GM12864 (cell line): Measurements from ENCODE around the gene FGF12.

ENCODE experiments used
- DNase-seq: peaks from one replicate; pipeline ENCODE4 v3.0.0-alpha.2; 2011; ENCODE audit warnings: low read depth
- H3K4me3 ChIP-seq: 2 replicates; pipeline ENCODE4 v1.5.1; 2011; ENCODE audit warnings: mild to moderate bottlenecking, low read depth, low read length, control low read depth
- TF ChIP-seq, protein P1 (sequence below): IDR thresholded peaks from 2 replicates; pipeline ENCODE4 v1.5.1; 2011; ENCODE audit warnings: low read depth, mild to moderate bottlenecking, moderate library complexity, low read length, control low read depth, inconsistent platforms; ENCODE audit errors: missing control alignments

The FGF12 gene

DNA sequence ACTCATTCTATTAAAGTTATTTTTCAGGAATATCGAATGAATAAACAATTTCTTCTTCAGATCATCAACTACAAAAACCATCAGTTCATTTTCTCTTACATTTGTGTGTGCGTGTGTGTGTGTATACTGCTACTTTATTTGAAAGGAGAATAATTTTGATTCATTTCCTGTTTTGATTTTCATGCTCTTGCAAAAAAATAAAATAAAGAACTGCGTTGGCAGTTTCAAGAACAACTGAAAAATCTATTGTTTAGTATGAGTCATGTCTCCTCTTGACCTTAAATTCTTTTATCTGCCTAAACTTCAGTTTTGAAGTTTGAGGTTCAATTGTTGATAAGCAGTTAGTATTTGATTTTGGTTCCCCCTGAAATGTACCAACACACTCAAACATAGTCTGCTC is 540.8 kb downstream of the FGF12 start:
- H3K4me3 ChIP-seq = no peak overlapping the region
- TF ChIP-seq, protein P1, sequence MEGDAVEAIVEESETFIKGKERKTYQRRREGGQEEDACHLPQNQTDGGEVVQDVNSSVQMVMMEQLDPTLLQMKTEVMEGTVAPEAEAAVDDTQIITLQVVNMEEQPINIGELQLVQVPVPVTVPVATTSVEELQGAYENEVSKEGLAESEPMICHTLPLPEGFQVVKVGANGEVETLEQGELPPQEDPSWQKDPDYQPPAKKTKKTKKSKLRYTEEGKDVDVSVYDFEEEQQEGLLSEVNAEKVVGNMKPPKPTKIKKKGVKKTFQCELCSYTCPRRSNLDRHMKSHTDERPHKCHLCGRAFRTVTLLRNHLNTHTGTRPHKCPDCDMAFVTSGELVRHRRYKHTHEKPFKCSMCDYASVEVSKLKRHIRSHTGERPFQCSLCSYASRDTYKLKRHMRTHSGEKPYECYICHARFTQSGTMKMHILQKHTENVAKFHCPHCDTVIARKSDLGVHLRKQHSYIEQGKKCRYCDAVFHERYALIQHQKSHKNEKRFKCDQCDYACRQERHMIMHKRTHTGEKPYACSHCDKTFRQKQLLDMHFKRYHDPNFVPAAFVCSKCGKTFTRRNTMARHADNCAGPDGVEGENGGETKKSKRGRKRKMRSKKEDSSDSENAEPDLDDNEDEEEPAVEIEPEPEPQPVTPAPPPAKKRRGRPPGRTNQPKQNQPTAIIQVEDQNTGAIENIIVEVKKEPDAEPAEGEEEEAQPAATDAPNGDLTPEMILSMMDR = no peak
- DNase-seq = no peak

DNA sequence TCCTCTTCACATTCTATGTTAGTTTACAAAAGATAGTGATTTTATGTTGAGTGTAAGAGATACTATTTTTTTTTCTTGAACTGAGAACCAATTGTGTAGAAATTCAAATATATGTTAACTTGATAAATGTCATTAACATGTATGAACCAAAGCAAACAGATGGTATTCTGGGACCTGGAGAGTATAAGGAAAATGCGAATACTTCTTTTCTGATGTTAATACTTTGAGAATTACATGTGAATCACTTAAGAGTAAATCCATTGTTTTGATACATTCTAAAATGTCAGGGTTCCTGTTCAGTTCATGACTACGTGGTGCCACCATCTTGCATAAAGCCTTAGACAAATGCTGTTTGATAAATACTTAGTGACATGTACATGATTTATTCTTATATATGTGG is 541.3 kb downstream of the FGF12 start:
- TF ChIP-seq, protein P1 = no peak
- no peak overlapping the region for H3K4me3 ChIP-seq
- DNase-seq = no peak

DNA sequence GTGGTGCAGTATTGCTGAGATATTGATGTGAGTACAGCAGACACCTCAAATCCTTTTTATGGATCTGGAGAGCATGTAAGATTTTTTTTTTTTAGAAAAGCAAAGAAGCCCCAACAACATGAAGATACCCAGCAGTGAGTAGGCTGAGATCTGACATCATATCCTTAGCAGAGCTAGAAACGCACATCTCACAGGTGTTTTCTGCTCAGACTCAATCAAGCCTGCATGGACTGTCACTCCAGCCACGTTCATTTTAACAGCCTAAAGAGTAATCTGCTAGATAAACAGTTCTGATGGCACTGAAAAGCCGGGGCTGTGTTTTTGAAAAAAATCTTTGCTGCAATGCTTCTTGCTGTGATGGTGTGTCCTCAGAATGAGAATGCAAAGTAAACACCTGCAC is 544.2 kb downstream of the FGF12 start:
- H3K4me3 ChIP-seq = no peak overlapping the region
- TF ChIP-seq, protein P1 = no peak
- no peak for DNase-seq

DNA sequence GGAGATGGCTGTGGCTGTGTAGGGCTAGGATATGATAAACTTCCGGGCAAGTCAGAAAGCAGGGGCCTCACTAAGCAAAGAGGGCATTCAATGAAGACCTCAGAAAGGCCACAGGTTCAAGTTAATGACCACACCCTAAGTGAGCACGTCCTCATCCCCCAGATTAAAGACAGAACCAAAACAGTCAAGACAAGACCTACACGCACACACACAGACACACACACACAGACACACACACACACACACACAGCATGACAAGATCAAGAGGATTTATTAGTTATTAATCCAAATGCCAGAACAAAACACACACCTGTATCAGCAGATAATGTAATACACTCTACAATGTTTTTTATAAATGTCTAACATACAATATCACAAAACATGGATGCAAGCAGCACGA is 546.2 kb downstream of the FGF12 start:
- H3K4me3 ChIP-seq = no peak overlapping the region
- TF ChIP-seq, protein P1 = no peak
- DNase-seq = no peak

DNA sequence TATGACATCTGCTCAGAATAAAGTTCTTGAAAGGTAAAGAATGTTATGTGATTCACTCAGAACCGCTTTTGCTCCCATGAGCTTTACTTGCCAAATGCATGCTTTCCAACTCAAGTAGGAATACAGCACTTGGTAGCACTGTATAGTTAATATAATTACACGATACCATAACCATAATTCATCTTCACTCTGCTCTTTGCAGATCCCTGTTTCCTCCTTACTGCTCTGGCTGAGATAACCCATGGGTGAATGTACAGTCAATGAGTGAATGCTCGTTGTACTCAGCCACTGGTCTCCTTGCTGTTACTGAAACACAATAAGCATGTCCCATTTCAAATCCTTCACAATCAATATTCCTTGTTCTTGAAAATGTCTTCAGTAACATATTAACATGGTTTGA is 550.0 kb downstream of the FGF12 start:
- TF ChIP-seq, protein P1 = no peak
- H3K4me3 ChIP-seq = no peak overlapping the region
- DNase-seq = no peak

DNA sequence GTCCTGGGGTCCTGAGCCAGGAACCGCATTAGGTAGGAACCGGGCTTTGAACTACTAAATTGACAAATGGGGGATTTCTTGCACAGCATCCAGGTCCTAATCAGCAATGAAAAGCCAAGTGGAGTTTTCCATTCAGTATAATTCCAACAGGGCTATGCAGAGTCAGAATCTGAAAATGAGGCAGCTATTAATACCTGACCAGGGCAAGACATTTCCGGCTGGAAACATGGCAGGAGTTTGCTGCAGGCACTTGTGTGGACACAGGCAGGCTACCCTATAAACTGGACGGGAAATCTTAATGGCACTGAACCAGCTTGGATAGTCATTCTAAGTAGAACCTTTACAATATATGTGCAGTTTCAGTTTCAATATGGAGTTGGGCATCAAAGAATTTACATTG is 553.1 kb downstream of the FGF12 start:
- H3K4me3 ChIP-seq = no peak overlapping the region
- DNase-seq = no peak
- TF ChIP-seq, protein P1 = no peak

DNA sequence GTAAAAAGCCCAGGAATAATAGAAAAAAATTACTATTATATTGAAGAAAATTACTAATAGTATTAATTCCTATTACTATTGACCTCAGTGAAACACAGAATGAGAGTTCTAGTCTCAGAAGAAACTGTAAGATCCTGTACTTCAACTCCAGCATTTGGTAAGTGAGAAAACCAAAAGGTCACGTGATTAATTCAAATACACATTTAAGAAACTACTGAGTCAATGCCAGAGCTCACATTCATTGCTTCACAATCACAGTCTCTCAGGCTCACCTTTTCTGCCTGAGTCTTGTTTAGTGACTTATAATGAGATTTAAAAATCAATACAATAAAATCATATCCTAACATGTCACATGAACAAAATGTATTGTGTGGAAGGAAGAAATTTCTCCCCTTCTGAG is 556.1 kb downstream of the FGF12 start:
- TF ChIP-seq, protein P1 = no peak
- no peak for DNase-seq
- no peak overlapping the region for H3K4me3 ChIP-seq
